Mesodermal cell (in vitro differentiated cells): ENCODE measurements around the gene GATD1.

ENCODE experiments used
- H3K27ac ChIP-seq: 2 replicates; pipeline ENCODE4 v1.7.0; 2013; ENCODE audit warnings: mild to moderate bottlenecking, low read depth, low read length, moderate library complexity; ENCODE audit not compliant: severe bottlenecking
- H3K36me3 ChIP-seq: 2 replicates; pipeline ENCODE4 v1.7.1; 2013; ENCODE audit warnings: mild to moderate bottlenecking, low read length, moderate library complexity; ENCODE audit not compliant: control insufficient read depth, insufficient read depth
- H3K4me1 ChIP-seq: one replicate; pipeline ENCODE4 v1.7.1; 2013; ENCODE audit warnings: mild to moderate bottlenecking, low read length; ENCODE audit not compliant: insufficient read depth, control insufficient read depth, poor library complexity, severe bottlenecking
- H3K4me3 ChIP-seq: 2 replicates; pipeline ENCODE4 v1.7.0; 2013; ENCODE audit warnings: low read length, control low read depth, mild to moderate bottlenecking; ENCODE audit not compliant: insufficient read depth, poor library complexity, severe bottlenecking; ENCODE audit errors: extremely low read depth
- H3K9me3 ChIP-seq: 2 replicates; pipeline ENCODE4 v1.7.1; 2013; ENCODE audit warnings: mild to moderate bottlenecking, low read length, moderate library complexity; ENCODE audit not compliant: control insufficient read depth
- WGBS, 2 experiments: methylation state at CpG; one replicate each; pipeline ENCODE4 v1.1.5; 2013; ENCODE audit warnings: missing lambda C conversion rate in 2 of 2; ENCODE audit not compliant: insufficient coverage in 2 of 2; 5-methylcytosine and 5-hydroxymethylcytosine counted together

The GATD1 gene

GRCh38 chr11:794013-794765 is 16.9 kb upstream of the GATD1 start:
- Histone ChIP-seq H3K4me3 (no peak overlapping the region), H3K9me3 (no peaks in the 10 kb centered on the region), H3K36me3 (peaks cover 28% of the 10 kb centered on the region), H3K27ac (no peak overlapping the region), H3K4me1 (peaks cover 19% of the 10 kb centered on the region)
- WGBS, 2 experiments: 91 to 98% methylated on average over 26 to 29 of the region's 31 CpGs

- peaks cover 19% of the 10 kb centered on the region for H3K4me1 ChIP-seq
- peaks cover 24% of the 10 kb centered on the region for H3K36me3 ChIP-seq
- no peak overlapping the region for H3K27ac ChIP-seq
- 80 to 84% methylated on average over 5 of the region's 7 CpGs for WGBS, 2 experiments
- H3K4me3 ChIP-seq: no peak overlapping the region
- H3K9me3 ChIP-seq: no peaks in the 10 kb centered on the region
Observed at GRCh38 chr11:793556-793955, 16.3 kb upstream of the GATD1 start.

DNA sequence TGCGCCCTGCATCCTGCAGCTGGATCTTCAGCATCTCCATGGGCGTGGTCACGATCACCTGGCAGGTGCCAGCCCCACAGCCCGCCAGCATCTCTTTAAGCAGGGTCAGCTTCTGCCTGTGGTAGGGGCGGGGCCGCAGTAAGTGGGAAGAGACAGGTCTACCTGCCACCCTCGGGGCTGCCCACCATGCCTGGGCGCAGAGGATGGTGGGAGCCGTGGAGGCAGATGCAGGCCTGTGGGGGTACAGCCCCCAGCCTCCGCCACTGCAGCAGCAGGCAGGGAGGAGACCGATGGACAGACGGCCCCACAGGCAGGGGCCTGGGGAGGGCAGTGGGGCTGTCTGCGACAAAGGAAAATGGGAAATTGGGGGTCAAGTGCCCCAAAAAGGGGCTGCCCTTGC is 15.6 kb upstream of the GATD1 start:
- no peak overlapping the region for H3K4me3 ChIP-seq
- H3K9me3 ChIP-seq: no peaks in the 10 kb centered on the region
- 96% methylated on average over 10 to 12 of the region's 13 CpGs for WGBS, 2 experiments
- peaks cover 19% of the 10 kb centered on the region for H3K4me1 ChIP-seq
- no peak overlapping the region for H3K27ac ChIP-seq
- H3K36me3 ChIP-seq: peaks cover 24% of the 10 kb centered on the region

DNA sequence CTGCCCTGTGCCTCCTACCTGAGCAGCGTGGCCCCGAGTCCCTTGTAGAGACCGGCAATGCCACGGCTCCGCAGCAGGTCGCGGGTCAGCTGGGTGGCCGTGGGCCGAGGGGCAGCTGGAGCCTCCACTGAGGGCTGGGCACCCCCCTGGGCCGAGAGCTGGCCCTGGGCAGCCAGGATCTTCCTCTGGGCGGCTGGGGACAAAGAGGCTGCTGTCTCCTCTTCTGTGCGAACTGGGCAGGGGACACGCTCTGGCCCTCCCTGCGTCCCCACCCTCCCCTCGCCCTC is 15.2 kb upstream of the GATD1 start:
- H3K4me1 ChIP-seq: peaks cover 19% of the 10 kb centered on the region
- 87 to 97% methylated on average over 3 to 14 of the region's 15 CpGs for WGBS, 2 experiments

DNA sequence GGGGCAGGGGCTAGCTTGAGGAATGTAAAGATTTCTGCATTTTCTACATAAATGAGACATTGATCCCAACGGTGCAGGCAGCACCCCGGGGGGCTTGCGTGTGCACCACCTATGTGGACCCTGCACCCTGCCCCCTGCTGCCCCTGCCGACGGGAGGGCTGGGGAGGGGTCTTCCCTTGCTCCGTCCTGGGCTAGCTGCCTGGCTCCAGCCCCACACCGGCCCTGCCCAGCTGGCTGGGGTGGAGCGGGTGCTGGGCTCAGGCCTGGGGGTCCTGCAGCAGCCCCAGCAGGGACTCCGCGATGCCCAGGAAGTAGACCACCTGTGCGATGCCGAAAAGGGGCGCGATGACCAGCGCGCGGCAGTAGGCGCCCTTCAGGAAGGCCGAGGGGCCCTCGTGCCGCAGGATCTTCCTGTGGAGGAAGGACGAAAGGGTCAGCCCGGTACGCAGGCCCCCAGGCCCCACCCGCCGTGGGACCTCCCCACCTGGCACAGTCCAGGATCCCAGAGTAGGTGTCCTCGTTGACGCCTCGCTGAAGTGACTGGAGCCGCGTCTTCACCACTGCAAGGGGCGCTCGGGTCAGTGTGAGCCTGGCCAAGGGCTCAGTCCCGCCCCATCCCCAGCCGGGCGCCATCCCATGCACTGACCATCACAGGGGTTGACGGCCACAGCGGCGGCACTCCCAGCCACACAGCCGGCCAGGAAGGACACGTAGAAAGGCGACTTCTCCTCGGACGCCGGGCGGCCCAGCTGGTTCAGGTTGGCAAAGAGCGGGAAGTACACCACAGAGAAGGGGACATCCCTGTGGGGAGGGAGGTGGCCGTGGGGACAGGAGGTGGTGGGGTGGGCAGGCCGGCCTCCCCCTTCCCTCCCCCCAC is 14.6 kb upstream of the GATD1 start:
- 96 to 98% methylated on average over 43 to 47 of the region's 49 CpGs for WGBS, 2 experiments
- no peak overlapping the region for H3K27ac ChIP-seq
- no peak overlapping the region for H3K4me3 ChIP-seq
- H3K36me3 ChIP-seq: peaks cover 24% of the 10 kb centered on the region
- peaks cover 17% of the 10 kb centered on the region for H3K4me1 ChIP-seq
- H3K9me3 ChIP-seq: no peaks in the 10 kb centered on the region

More for the DNA sequence above, 15.2 kb upstream of the GATD1 start:
- Histone ChIP-seq H3K27ac (no peak overlapping the region), H3K36me3 (peaks cover 24% of the 10 kb centered on the region), H3K4me3 (no peak overlapping the region), H3K9me3 (no peaks in the 10 kb centered on the region)

- Histone ChIP-seq H3K9me3 (no peaks in the 10 kb centered on the region), H3K4me1 (peaks cover 9% of the 10 kb centered on the region), H3K36me3 (peaks cover 24% of the 10 kb centered on the region), H3K27ac (no peak overlapping the region), H3K4me3 (no peak overlapping the region)
- WGBS, 2 experiments: 71 to 74% methylated on average over 13 to 15 of the region's 18 CpGs
Observed at GRCh38 chr11:790721-791564, 13.7 kb upstream of the GATD1 start.

- Histone ChIP-seq H3K36me3 (peaks cover 24% of the 10 kb centered on the region), H3K9me3 (no peaks in the 10 kb centered on the region), H3K4me3 (no peak within 1 kb of the TSS), H3K27ac (no peak within 1 kb of the TSS), H3K4me1 (peaks cover 6% of the 10 kb centered on the region)
- WGBS, 2 experiments: 31 to 32% methylated on average over 10 to 32 of the region's 44 CpGs
Observed at GRCh38 chr11:789943-790342, 12.7 kb upstream of the GATD1 start, which contains the start of gene CEND1. Gene CEND1, minus strand, starts transcription at chr11:790090. Its CDS starts 1,514 bp downstream, at chr11:788576.

GRCh38 chr11:788953-789940 is 12.0 kb upstream of the GATD1 start:
- no peaks in the 10 kb centered on the region for H3K9me3 ChIP-seq
- peaks cover 6% of the 10 kb centered on the region for H3K4me1 ChIP-seq
- WGBS, 2 experiments: 67 to 70% methylated on average over 25 to 30 of the region's 31 CpGs
- H3K4me3 ChIP-seq: no peak overlapping the region
- peaks cover 19% of the 10 kb centered on the region for H3K36me3 ChIP-seq
- H3K27ac ChIP-seq: no peak overlapping the region

DNA sequence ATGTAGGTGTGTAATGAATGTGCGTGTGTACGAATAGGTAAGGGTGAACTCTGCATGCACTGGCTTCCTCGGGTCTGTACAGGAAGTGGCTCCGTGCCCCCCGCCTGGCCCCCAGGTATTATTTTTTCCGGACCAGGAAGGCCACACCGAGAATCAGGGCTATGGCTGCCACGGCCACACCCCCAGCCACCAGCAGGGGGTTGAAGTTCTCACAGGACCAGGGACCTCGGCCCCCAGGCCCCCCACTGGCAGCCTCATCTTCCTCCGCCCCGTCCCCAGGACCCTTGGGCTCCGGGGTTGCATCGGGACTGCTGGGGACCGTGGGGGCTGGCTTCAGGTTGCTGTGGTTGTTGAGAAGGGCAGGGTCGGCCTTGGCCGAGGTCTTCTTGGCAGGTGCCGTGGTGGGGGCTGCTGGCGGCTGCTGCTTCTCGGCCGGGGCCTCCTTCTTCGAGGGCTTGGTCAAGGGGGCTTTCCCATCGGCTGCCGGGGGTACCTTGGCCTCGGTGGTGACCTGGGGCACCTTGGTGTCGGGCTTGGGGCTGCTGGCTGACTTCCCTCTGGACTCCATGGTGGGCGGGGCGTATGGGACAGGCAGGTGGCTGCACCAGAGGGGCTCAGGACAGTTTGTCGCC is 10.8 kb upstream of the GATD1 start:
- Histone ChIP-seq H3K27ac (no peak overlapping the region), H3K4me1 (peaks cover 9% of the 10 kb centered on the region), H3K4me3 (no peak overlapping the region), H3K9me3 (no peaks in the 10 kb centered on the region), H3K36me3 (peaks cover 11% of the 10 kb centered on the region)
- WGBS, 2 experiments: 87 to 94% methylated on average over 19 to 26 of the region's 28 CpGs
